ENCODE data around the gene ZCCHC14. TPM values are rescaled to one million over a fixed set of nuclear protein-coding genes. Genes with fewer than 3 reads are reported as not detected.

ZCCHC14 gene
- total and polyA plus RNA-seq, 10 donors, result 1.6 to 18.3 (median 13.2) TPM

- Histone ChIP-seq H3K4me1 (peaks cover 13 to 25% (median 19%) of the 10 kb centered on the region in 6 donors), H3K27me3 (replicated peaks in 1 of 7) (peaks cover 0 to 8% (median 0%) of the 10 kb centered on the region in 7 donors), H3K9me3 (no peaks in the 10 kb centered on the region), H3K27ac (no peak overlapping the region), H3K4me3 (no peak overlapping the region), H3K36me3 (peaks cover 0 to 39% (median 12%) of the 10 kb centered on the region in 6 donors)
- intact Hi-C loops (cut with DNase I; ENCODE audit: low total_unique reads), result no loop called here
- WGBS, 5 donors, result 74 to 93% (median 91%) methylated on average over 7 of the region's 7 CpGs
- no peak for DNase-seq
- no peak for TF ChIP-seq POLR2AphosphoS5 (IDR thresholded peaks at IDR 0.05)
These were observed 60.9 kb downstream of the ZCCHC14 start for GRCh38 chr16:87431926-87432325.

GRCh38 chr16:87426423-87427215 is 66.2 kb downstream of the ZCCHC14 start:
- 88 to 93% (median 92%) methylated on average over 14 to 18 of the region's 18 CpGs for WGBS, 5 donors
- Histone ChIP-seq H3K4me1 (no peaks in the 10 kb centered on the region), H3K36me3 (peaks cover 0 to 53% (median 18%) of the 10 kb centered on the region in 6 donors), H3K27me3 (replicated peaks in 1 of 7) (no peaks in the 10 kb centered on the region), H3K27ac (no peak overlapping the region), H3K4me3 (no peak overlapping the region), H3K9me3 (no peaks in the 10 kb centered on the region)
- DNase-seq, result no peak
- intact Hi-C loops (cut with DNase I; ENCODE audit: low total_unique reads), result no loop called here
- TF ChIP-seq CTCF (IDR thresholded peaks at IDR 0.05 in 8 of 11, conservative IDR thresholded peaks at IDR 0.05 in 3 of 11), result no peak

GRCh38 chr16:87425941-87426340 is 66.9 kb downstream of the ZCCHC14 start:
- no peaks in the 10 kb centered on the region for H3K9me3 ChIP-seq
- 83 to 95% (median 94%) methylated on average over 12 of the region's 12 CpGs for WGBS, 5 donors
- H3K36me3 ChIP-seq, result peaks cover 0 to 56% (median 20%) of the 10 kb centered on the region in 6 donors
- no peak overlapping the region for H3K4me3 ChIP-seq
- H3K27me3 ChIP-seq (replicated peaks in 1 of 7), result no peaks in the 10 kb centered on the region
- no peak overlapping the region for H3K27ac ChIP-seq
- intact Hi-C loops (cut with DNase I; ENCODE audit: low total_unique reads), result no loop called here
- no peaks in the 10 kb centered on the region for H3K4me1 ChIP-seq
- TF ChIP-seq POLR2AphosphoS5 (IDR thresholded peaks at IDR 0.05) (no peak), POLR2A (IDR thresholded peaks at IDR 0.05) (no peak), CTCF (IDR thresholded peaks at IDR 0.05 in 8 of 11, conservative IDR thresholded peaks at IDR 0.05 in 3 of 11) (no peak)
- DNase-seq, result no peak

- 81 to 90% (median 89%) methylated on average over 7 to 12 of the region's 12 CpGs for WGBS, 5 donors
- intact Hi-C loops (cut with DNase I; ENCODE audit: low total_unique reads), result no loop called here
- Histone ChIP-seq H3K36me3 (peaks cover 0 to 62% (median 19%) of the 10 kb centered on the region in 6 donors), H3K4me1 (no peaks in the 10 kb centered on the region), H3K9me3 (no peaks in the 10 kb centered on the region), H3K27me3 (replicated peaks in 1 of 7) (no peaks in the 10 kb centered on the region), H3K27ac (no peak overlapping the region), H3K4me3 (no peak overlapping the region)
- TF ChIP-seq CTCF (IDR thresholded peaks at IDR 0.05 in 8 of 11, conservative IDR thresholded peaks at IDR 0.05 in 3 of 11), result no peak
- TF ChIP-seq POLR2AphosphoS5 (IDR thresholded peaks at IDR 0.05), result no peak
- TF ChIP-seq POLR2A (IDR thresholded peaks at IDR 0.05), result no peak
- no peak for DNase-seq
These were observed 68.6 kb downstream of the ZCCHC14 start for GRCh38 chr16:87424266-87424665.

Data from spleen (tissue), 11 donors.